Measurements from ENCODE around the gene NDUFAF8.

GRCh38 chr17:81207610-81208581, 31.2 kb upstream of the NDUFAF8 start:
- TF ChIP-seq CTCF (IDR thresholded peaks at IDR 0.05 in 2 of 3, conservative IDR thresholded peaks at IDR 0.05 in 1 of 3; ENCODE audit: borderline replicate concordance in 1 of 3, insufficient read depth in 1 of 3, low read depth in 2 of 3, low read length in 2 of 3) (no peak), MAX (IDR thresholded peaks at IDR 0.05) (no peak), SRF (IDR thresholded peaks at IDR 0.05; ENCODE audit: low read depth) (no peak), ATF3 (IDR thresholded peaks at IDR 0.05) (no peak), POLR2A (IDR thresholded peaks at IDR 0.05; ENCODE audit: borderline replicate concordance, extremely low read depth, insufficient read depth, insufficient read length) (no peak), ZNF274 (IDR thresholded peaks at IDR 0.05; ENCODE audit: low read depth, low read length) (no peak), SP1 (IDR thresholded peaks at IDR 0.05; ENCODE audit: low read depth) (no peak), ZFX (IDR thresholded peaks at IDR 0.05) (no peak)

Data from HCT116 (cell line).